Measurements from ENCODE around the gene WFDC2.

The WFDC2 gene

GRCh38 chr20:45427236-45428149 is 42.1 kb upstream of the WFDC2 start:
- intact Hi-C loops (cut with DNase I; ENCODE audit: low total_unique reads), result no loop called here
- H3K4me1 ChIP-seq, result peaks cover 0 to 3% (median 0%) of the 10 kb centered on the region in 4 donors
- H3K9me3 ChIP-seq, result no peaks in the 10 kb centered on the region
- H3K27me3 ChIP-seq, result no peaks in the 10 kb centered on the region
- no peak overlapping the region for H3K4me3 ChIP-seq
- no peak overlapping the region for H3K27ac ChIP-seq
- peaks cover 30 to 51% (median 35%) of the 10 kb centered on the region in 3 donors for H3K36me3 ChIP-seq
- DNase-seq, result no peak
- no peak for TF ChIP-seq CTCF (IDR thresholded peaks at IDR 0.05)

- Histone ChIP-seq H3K27me3 (no peaks in the 10 kb centered on the region), H3K4me3 (no peak overlapping the region), H3K36me3 (peaks cover 10 to 30% (median 14%) of the 10 kb centered on the region in 3 donors), H3K27ac (no peak overlapping the region), H3K4me1 (peaks cover 0 to 6% (median 2%) of the 10 kb centered on the region in 4 donors), H3K9me3 (no peaks in the 10 kb centered on the region)
- DNase-seq, result no peak
- intact Hi-C loops (cut with DNase I; ENCODE audit: low total_unique reads), result no loop called here
- TF ChIP-seq CTCF (IDR thresholded peaks at IDR 0.05), result no peak
Measured at GRCh38 chr20:45429618-45430017, 39.9 kb upstream of the WFDC2 start.

GRCh38 chr20:45432294-45432693 is 37.3 kb upstream of the WFDC2 start:
- Histone ChIP-seq H3K4me1 (peaks cover 0 to 13% (median 0%) of the 10 kb centered on the region in 4 donors), H3K4me3 (no peak overlapping the region), H3K27me3 (no peaks in the 10 kb centered on the region), H3K27ac (peak overlapping the region in 1 of 2 donors; percentile 52), H3K9me3 (no peaks in the 10 kb centered on the region), H3K36me3 (peaks cover 0 to 6% (median 0%) of the 10 kb centered on the region in 3 donors)
- no peak for DNase-seq
- TF ChIP-seq CTCF (IDR thresholded peaks at IDR 0.05), result no peak
- intact Hi-C loops (cut with DNase I; ENCODE audit: low total_unique reads), result no loop called here

- Histone ChIP-seq H3K27ac (peak overlapping the region; percentile 36 to 52), H3K4me3 (no peak overlapping the region), H3K36me3 (no peaks in the 10 kb centered on the region), H3K27me3 (no peaks in the 10 kb centered on the region), H3K4me1 (peaks cover 0 to 13% (median 0%) of the 10 kb centered on the region in 4 donors), H3K9me3 (no peaks in the 10 kb centered on the region)
- peak; percentile 68 to 92 for DNase-seq
- TF ChIP-seq CTCF (IDR thresholded peaks at IDR 0.05), result no peak
- intact Hi-C loops (cut with DNase I; ENCODE audit: low total_unique reads), result no loop called here
Measured at GRCh38 chr20:45433316-45433715, 36.2 kb upstream of the WFDC2 start.

- Histone ChIP-seq H3K4me1 (peaks cover 0 to 13% (median 0%) of the 10 kb centered on the region in 4 donors), H3K9me3 (no peaks in the 10 kb centered on the region), H3K4me3 (no peak overlapping the region), H3K27ac (peak overlapping the region; percentile 36 to 52), H3K27me3 (no peaks in the 10 kb centered on the region), H3K36me3 (no peaks in the 10 kb centered on the region)
- DNase-seq, result no peak
- intact Hi-C loops (cut with DNase I; ENCODE audit: low total_unique reads), result loop anchor here (2.0 kb wide), 1 partner anchor 61 kb away; no protein-coding TSS in a partner anchor
- no peak for TF ChIP-seq CTCF (IDR thresholded peaks at IDR 0.05)
Measured at GRCh38 chr20:45433976-45434375, 35.6 kb upstream of the WFDC2 start.

Data from tibial artery (tissue), 4 donors.